Gastrocnemius medialis (tissue), 4 donors: ENCODE results near the gene TNNT2.

Experiments used
- CTCF ChIP-seq, 5 experiments: fragments of 450-650 bp in 3 of 5; fragments of 200-600 bp in 2 of 5; sonication (generic) in 2 of 5; IDR thresholded peaks in 4 of 5; conservative IDR thresholded peaks in 1 of 5; 1 replicate in 4 of 5; 2 replicates in 1 of 5; pipeline ENCODE4 v1.5.1; 2016 to 2019; ENCODE audit warnings: antibody characterized with exemption in 5 of 5, mild to moderate bottlenecking in 3 of 5, moderate library complexity in 3 of 5
- POLR2A ChIP-seq, 2 donors: fragments of 450-650 bp; IDR thresholded peaks; one replicate each; pipeline ENCODE4 v1.6.1; 2017; ENCODE audit warnings: antibody characterized with exemption in 2 of 2, mild to moderate bottlenecking in 2 of 2, moderate library complexity in 2 of 2

- TF ChIP-seq CTCF (IDR thresholded peaks at IDR 0.05 in 4 of 5, conservative IDR thresholded peaks at IDR 0.05 in 1 of 5) = no peak
- no peak for TF ChIP-seq POLR2A (IDR thresholded peaks at IDR 0.05)
These were observed 41.0 kb upstream of the TNNT2 start for GRCh38 chr1:201418461-201418860.
